H1 (cell line): ENCODE data around the gene MAMSTR.

ENCODE experiments used
- ATF3 ChIP-seq: IDR thresholded peaks from 2 replicates; pipeline ENCODE4 v1.6.1; 2011; ENCODE audit warnings: low read depth, mild to moderate bottlenecking, low read length; ENCODE audit not compliant: insufficient read depth
- CHD1 ChIP-seq: IDR thresholded peaks from 2 replicates; pipeline ENCODE4 v1.6.1; 2012; ENCODE audit warnings: low read depth, low read length, improper control_type of control experiment
- CTCF ChIP-seq, 3 experiments: IDR thresholded peaks; 1 replicate in 2 of 3; 2 replicates in 1 of 3; pipeline versions ENCODE4 v1.5.1 to v1.6.1; 2011; ENCODE audit warnings: low read length in 3 of 3, mild to moderate bottlenecking in 3 of 3, inconsistent platforms in 2 of 3, low read depth in 1 of 3, moderate library complexity in 1 of 3; ENCODE audit not compliant: insufficient read depth in 1 of 3; ENCODE audit errors: control extremely low read depth in 1 of 3
- EZH2 ChIP-seq: fragments of 200-600 bp; sonication (generic); IDR thresholded peaks from 2 replicates; pipeline ENCODE4 v1.7.1; 2012; ENCODE audit warnings: low read depth, mild to moderate bottlenecking, moderate library complexity, low read length, inconsistent platforms; ENCODE audit not compliant: severe bottlenecking
- GTF2F1 ChIP-seq: IDR thresholded peaks from 2 replicates; pipeline ENCODE4 v1.6.1; 2012; ENCODE audit warnings: low read depth, low read length, improper control_type of control experiment, borderline replicate concordance
- JUN ChIP-seq: IDR thresholded peaks from 2 replicates; pipeline ENCODE4 v1.6.1; 2011; ENCODE audit warnings: low read depth, mild to moderate bottlenecking, improper control_type of control experiment, low read length
- KDM5A ChIP-seq: fragments of 200-600 bp; IDR thresholded peaks from 2 replicates; pipeline ENCODE4 v1.7.1; 2012; ENCODE audit warnings: mild to moderate bottlenecking, low read length, inconsistent platforms, mixed read lengths
- PHF8 ChIP-seq: fragments of 200-600 bp; sonication (generic); conservative IDR thresholded peaks from 2 replicates; pipeline ENCODE4 v1.7.1; 2012; ENCODE audit warnings: low read depth, mild to moderate bottlenecking, inconsistent platforms, low read length, moderate library complexity
- POLR2A ChIP-seq, 2 experiments: IDR thresholded peaks; 1 replicate in 1 of 2; 2 replicates in 1 of 2; pipeline ENCODE4 v1.6.1; 2011; ENCODE audit warnings: low read depth in 2 of 2, low read length in 2 of 2, mild to moderate bottlenecking in 2 of 2; ENCODE audit errors: control extremely low read depth in 1 of 2
- RAD21 ChIP-seq, 2 experiments: IDR thresholded peaks in 1 of 2; conservative IDR thresholded peaks in 1 of 2; 2 replicates each; pipeline ENCODE4 v1.6.1; 2011; ENCODE audit warnings: low read depth in 2 of 2, low read length in 2 of 2, improper control_type of control experiment in 1 of 2, inconsistent platforms in 1 of 2, mild to moderate bottlenecking in 1 of 2, moderate library complexity in 1 of 2
- SIRT6 ChIP-seq: IDR thresholded peaks from one replicate; pipeline ENCODE4 v1.7.1; 2012; ENCODE audit warnings: low read length, inconsistent platforms
- SP4 ChIP-seq: IDR thresholded peaks from 2 replicates; pipeline ENCODE4 v1.6.1; 2012; ENCODE audit warnings: low read length, inconsistent platforms

- no peak for TF ChIP-seq CTCF (IDR thresholded peaks at IDR 0.05; ENCODE audit: control extremely low read depth in 1 of 3, insufficient read depth in 1 of 3, low read depth in 1 of 3, low read length in 3 of 3)
- no peak for TF ChIP-seq JUN
- no peak for TF ChIP-seq SP4
- no peak for TF ChIP-seq GTF2F1
- no peak for TF ChIP-seq CHD1
- TF ChIP-seq EZH2, result no peak
- no peak for TF ChIP-seq KDM5A
- no peak for TF ChIP-seq POLR2A (IDR thresholded peaks at IDR 0.05; ENCODE audit: control extremely low read depth in 1 of 2, low read depth in 2 of 2, low read length in 2 of 2)
- TF ChIP-seq PHF8, result no peak
- TF ChIP-seq ATF3, result no peak
- TF ChIP-seq RAD21 (IDR thresholded peaks at IDR 0.05 in 1 of 2, conservative IDR thresholded peaks at IDR 0.05 in 1 of 2; ENCODE audit: low read depth in 2 of 2, low read length in 2 of 2), result no peak
- TF ChIP-seq SIRT6, result no peak
Observed at GRCh38 chr19:48716562-48717291, 2.8 kb downstream of the MAMSTR start.
